ENCODE results near the gene ZFP91. TPM values are rescaled to one million over a fixed set of nuclear protein-coding genes. Genes with fewer than 3 reads are reported as not detected.
A peak's percentile ranks its signal among the peaks of the same experiment; 100 is the strongest.

The ZFP91 gene
- total RNA-seq, 3 donors from 2014 or later (not counting 1 experiment from before 2014, with no cell fraction given): 54.8 to 61.8 (median 57.8) TPM

DNA sequence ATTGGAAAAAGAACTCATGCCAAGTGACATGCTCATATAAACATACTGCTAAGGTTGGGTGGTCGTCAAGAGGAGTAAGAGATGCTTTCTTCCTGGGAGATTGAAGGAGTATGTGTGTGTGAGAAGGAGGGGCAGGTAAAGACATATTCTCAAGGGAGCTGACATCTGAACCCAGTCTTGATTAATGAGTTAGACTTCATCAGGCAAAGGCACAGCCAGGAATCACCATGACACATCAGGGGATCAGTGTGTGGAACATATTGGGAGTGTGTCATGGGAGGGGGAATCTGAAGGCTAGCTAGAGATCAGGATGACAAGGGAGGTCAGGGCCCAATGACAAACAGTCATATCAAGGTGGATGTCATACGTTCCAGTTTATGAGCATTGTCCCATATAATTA is 58.5 kb downstream of the ZFP91 start:
- Histone ChIP-seq H3K4me3 (ENCODE audit: low read length) (no peak overlapping the region), H3K36me3 (ENCODE audit: control insufficient read depth, insufficient read depth, low read length) (no peaks in the 10 kb centered on the region), H3K4me1 (ENCODE audit: control insufficient read depth, insufficient read depth, low read length) (peaks cover 9% of the 10 kb centered on the region), H3K27me3 (ENCODE audit: control insufficient read depth, insufficient read depth, low read length) (no peaks in the 10 kb centered on the region), H3K27ac (ENCODE audit: low read length) (no peak overlapping the region), H3K9me3 (ENCODE audit: control insufficient read depth, insufficient read depth, low read length) (no peaks in the 10 kb centered on the region)
- peaks cover 19% of the 10 kb centered on the region in 2 donors for H3K4me1 Mint-ChIP-seq
- no peaks in the 10 kb centered on the region for H3K9me3 Mint-ChIP-seq
- TF ChIP-seq, protein P1, sequence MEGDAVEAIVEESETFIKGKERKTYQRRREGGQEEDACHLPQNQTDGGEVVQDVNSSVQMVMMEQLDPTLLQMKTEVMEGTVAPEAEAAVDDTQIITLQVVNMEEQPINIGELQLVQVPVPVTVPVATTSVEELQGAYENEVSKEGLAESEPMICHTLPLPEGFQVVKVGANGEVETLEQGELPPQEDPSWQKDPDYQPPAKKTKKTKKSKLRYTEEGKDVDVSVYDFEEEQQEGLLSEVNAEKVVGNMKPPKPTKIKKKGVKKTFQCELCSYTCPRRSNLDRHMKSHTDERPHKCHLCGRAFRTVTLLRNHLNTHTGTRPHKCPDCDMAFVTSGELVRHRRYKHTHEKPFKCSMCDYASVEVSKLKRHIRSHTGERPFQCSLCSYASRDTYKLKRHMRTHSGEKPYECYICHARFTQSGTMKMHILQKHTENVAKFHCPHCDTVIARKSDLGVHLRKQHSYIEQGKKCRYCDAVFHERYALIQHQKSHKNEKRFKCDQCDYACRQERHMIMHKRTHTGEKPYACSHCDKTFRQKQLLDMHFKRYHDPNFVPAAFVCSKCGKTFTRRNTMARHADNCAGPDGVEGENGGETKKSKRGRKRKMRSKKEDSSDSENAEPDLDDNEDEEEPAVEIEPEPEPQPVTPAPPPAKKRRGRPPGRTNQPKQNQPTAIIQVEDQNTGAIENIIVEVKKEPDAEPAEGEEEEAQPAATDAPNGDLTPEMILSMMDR (IDR thresholded peaks at IDR 0.05): no peak
- no peaks in the 10 kb centered on the region for H3K36me3 Mint-ChIP-seq
- WGBS (ENCODE audit: insufficient coverage): 80% methylated on average over 1 of the region's 2 CpGs
- DNase-seq (no peak), ATAC-seq (no peak)
- peak overlapping the region in 1 of 2 donors; percentile 39 for H3K27ac Mint-ChIP-seq
- H3K4me3 Mint-ChIP-seq: no peak overlapping the region
- H3K27me3 Mint-ChIP-seq (ENCODE audit: low read depth in 2 of 2): no peaks in the 10 kb centered on the region
- intact Hi-C loops (cut with micrococcal nuclease): no loop called here

DNA sequence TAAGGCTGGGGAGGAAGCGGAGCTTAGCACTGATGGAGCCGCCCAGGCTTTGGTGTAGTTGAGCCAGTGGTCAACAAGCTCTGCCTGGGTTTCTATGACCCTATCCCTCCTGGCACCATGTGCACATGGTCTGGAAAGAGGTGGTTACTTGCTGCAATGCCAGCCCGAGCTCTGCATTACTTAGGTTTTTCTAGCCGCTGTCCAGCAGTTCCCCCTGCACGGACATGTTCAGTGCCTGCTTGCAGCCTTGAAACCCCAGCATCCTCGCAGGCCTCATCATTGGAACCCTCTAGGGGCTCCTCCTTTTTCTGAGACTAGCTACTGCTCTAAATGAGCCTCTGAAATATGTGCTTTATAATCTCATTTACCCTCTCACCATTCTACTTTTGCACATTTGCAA is 60.2 kb downstream of the ZFP91 start:
- no peak overlapping the region for H3K27ac Mint-ChIP-seq
- DNase-seq: no peak

DNA sequence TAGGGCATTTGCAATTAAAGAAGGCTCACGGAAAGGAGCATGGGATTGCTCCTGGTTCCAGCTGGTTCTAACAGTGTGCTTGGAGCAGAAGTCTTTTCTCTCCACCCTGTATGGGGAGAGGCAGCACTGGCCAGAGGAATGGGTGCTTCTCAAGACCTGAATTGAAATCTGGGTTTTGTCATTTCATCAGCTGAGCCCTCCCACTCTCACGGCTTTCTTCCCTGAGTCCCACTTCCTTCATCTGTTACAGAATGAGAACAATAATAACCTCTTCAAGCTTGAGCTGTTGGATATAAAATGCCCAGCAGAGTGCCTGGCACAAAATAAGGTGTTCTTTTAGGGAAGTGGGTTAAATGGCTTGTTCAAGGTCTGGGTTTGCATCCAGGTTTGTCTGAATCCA is 60.8 kb downstream of the ZFP91 start:
- H3K9me3 Mint-ChIP-seq: no peaks in the 10 kb centered on the region
- intact Hi-C loops (cut with micrococcal nuclease): no loop called here
- no peak for ATAC-seq
- no peaks in the 10 kb centered on the region for H3K36me3 ChIP-seq (ENCODE audit: control insufficient read depth, insufficient read depth, low read length)
- H3K27me3 ChIP-seq (ENCODE audit: control insufficient read depth, insufficient read depth, low read length): no peaks in the 10 kb centered on the region
- H3K4me3 Mint-ChIP-seq: no peak overlapping the region
- no peak overlapping the region for H3K4me3 ChIP-seq (ENCODE audit: low read length)
- no peaks in the 10 kb centered on the region for H3K9me3 ChIP-seq (ENCODE audit: control insufficient read depth, insufficient read depth, low read length)
- WGBS (ENCODE audit: insufficient coverage): 70% methylated on average over 2 of the region's 2 CpGs
- H3K4me1 ChIP-seq (ENCODE audit: control insufficient read depth, insufficient read depth, low read length): peaks cover 9% of the 10 kb centered on the region
- no peaks in the 10 kb centered on the region for H3K36me3 Mint-ChIP-seq
- no peak overlapping the region for H3K27ac ChIP-seq (ENCODE audit: low read length)
- peaks cover 0 to 5% of the 10 kb centered on the region in 2 donors for H3K27me3 Mint-ChIP-seq (ENCODE audit: low read depth in 2 of 2)
- TF ChIP-seq, protein P1 (IDR thresholded peaks at IDR 0.05): no peak
- DNase-seq: no peak
- H3K4me1 Mint-ChIP-seq: peaks cover 19% of the 10 kb centered on the region in 2 donors
- peak overlapping the region in 1 of 2 donors; percentile 72 for H3K27ac Mint-ChIP-seq

More for the DNA sequence above, 60.2 kb downstream of the ZFP91 start:
- H3K9me3 Mint-ChIP-seq: no peaks in the 10 kb centered on the region
- Histone ChIP-seq H3K9me3 (ENCODE audit: control insufficient read depth, insufficient read depth, low read length) (no peaks in the 10 kb centered on the region), H3K27me3 (ENCODE audit: control insufficient read depth, insufficient read depth, low read length) (no peaks in the 10 kb centered on the region), H3K4me3 (ENCODE audit: low read length) (no peak overlapping the region), H3K27ac (ENCODE audit: low read length) (no peak overlapping the region), H3K4me1 (ENCODE audit: control insufficient read depth, insufficient read depth, low read length) (peaks cover 9% of the 10 kb centered on the region), H3K36me3 (ENCODE audit: control insufficient read depth, insufficient read depth, low read length) (no peaks in the 10 kb centered on the region)
- intact Hi-C loops (cut with micrococcal nuclease): no loop called here
- WGBS (ENCODE audit: insufficient coverage): 94% methylated on average over 6 of the region's 6 CpGs
- ATAC-seq: no peak
- peaks cover 19% of the 10 kb centered on the region in 2 donors for H3K4me1 Mint-ChIP-seq
- no peak overlapping the region for H3K4me3 Mint-ChIP-seq
- no peaks in the 10 kb centered on the region for H3K36me3 Mint-ChIP-seq
- H3K27me3 Mint-ChIP-seq (ENCODE audit: low read depth in 2 of 2): peaks cover 0 to 1% of the 10 kb centered on the region in 2 donors
- TF ChIP-seq, protein P1 (IDR thresholded peaks at IDR 0.05): no peak

DNA sequence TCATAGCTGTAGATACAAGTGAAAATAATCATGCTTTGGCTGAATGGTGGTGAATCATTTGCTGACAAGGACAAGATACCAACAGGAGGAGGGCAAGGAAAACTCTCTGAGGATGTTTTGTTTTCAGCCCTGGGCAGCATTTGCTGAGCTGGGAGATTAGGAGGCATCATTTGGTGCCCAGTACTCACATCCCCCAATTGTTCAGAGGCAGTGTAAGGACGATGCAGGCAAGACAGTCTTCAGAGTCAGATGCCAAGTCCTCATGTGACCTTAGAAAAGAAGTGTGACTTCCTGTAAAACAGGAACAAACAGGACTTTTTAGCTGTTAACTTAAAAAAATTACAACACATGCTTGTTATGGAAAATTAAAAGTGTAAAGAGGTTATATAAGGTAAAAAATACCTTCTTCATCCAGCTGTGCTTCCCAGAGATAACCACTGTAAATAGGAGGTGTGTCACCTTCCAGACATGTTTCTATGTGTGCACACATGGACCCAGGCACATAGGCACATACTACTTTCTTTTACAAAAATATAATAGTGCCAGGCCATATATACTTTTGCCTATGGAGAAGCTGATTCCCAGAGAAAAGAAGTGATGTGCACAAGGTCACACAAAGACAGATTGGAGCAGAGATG is 61.6 kb downstream of the ZFP91 start:
- intact Hi-C loops (cut with micrococcal nuclease): no loop called here
- ATAC-seq: peak; percentile 78 to 87 (median 80)
- Histone ChIP-seq H3K36me3 (ENCODE audit: control insufficient read depth, insufficient read depth, low read length) (no peaks in the 10 kb centered on the region), H3K9me3 (ENCODE audit: control insufficient read depth, insufficient read depth, low read length) (peaks cover 3% of the 10 kb centered on the region), H3K27ac (ENCODE audit: low read length) (no peak overlapping the region), H3K27me3 (ENCODE audit: control insufficient read depth, insufficient read depth, low read length) (no peaks in the 10 kb centered on the region), H3K4me3 (ENCODE audit: low read length) (no peak overlapping the region), H3K4me1 (ENCODE audit: control insufficient read depth, insufficient read depth, low read length) (peaks cover 9% of the 10 kb centered on the region)
- H3K27ac Mint-ChIP-seq: peak overlapping the region; percentile 50 to 72
- peak in 1 of 2 donors; percentile 55 for DNase-seq
- peaks cover 19% of the 10 kb centered on the region in 2 donors for H3K4me1 Mint-ChIP-seq
- H3K27me3 Mint-ChIP-seq (ENCODE audit: low read depth in 2 of 2): peaks cover 0 to 6% of the 10 kb centered on the region in 2 donors
- H3K4me3 Mint-ChIP-seq: peak overlapping the region; percentile 26
- no peaks in the 10 kb centered on the region for H3K9me3 Mint-ChIP-seq
- H3K36me3 Mint-ChIP-seq: no peaks in the 10 kb centered on the region
- WGBS (ENCODE audit: insufficient coverage): 0% methylated on average over 1 of the region's 1 CpG
- TF ChIP-seq, protein P1 (IDR thresholded peaks at IDR 0.05): no peak
